Suprapubic skin (tissue), 4 donors: ENCODE data around the gene SLC6A11.

Experiments used
- POLR2A ChIP-seq, 2 donors: fragments of 450-650 bp; IDR thresholded peaks; one replicate each; pipeline ENCODE4 v1.6.1; 2017; ENCODE audit warnings: antibody characterized with exemption in 2 of 2, mild to moderate bottlenecking in 2 of 2, moderate library complexity in 2 of 2
- POLR2AphosphoS5 ChIP-seq, 3 donors: sonication (generic); formaldehyde crosslinking; IDR thresholded peaks; one replicate each; pipeline ENCODE4 v1.6.1; 2017; ENCODE audit warnings: antibody characterized with exemption in 3 of 3
- TF ChIP-seq, protein P1 (sequence below), 2 donors: fragments of 200-600 bp in 1 of 2; fragments of 450-650 bp in 1 of 2; sonication (generic) in 1 of 2; IDR thresholded peaks; one replicate each; pipeline ENCODE4 v1.5.1; 2016 to 2019; ENCODE audit warnings: antibody characterized with exemption in 2 of 2, mild to moderate bottlenecking in 1 of 2, moderate library complexity in 1 of 2

GRCh38 chr3:10775828-10776227 is 40.2 kb upstream of the SLC6A11 start:
- TF ChIP-seq, protein P1, sequence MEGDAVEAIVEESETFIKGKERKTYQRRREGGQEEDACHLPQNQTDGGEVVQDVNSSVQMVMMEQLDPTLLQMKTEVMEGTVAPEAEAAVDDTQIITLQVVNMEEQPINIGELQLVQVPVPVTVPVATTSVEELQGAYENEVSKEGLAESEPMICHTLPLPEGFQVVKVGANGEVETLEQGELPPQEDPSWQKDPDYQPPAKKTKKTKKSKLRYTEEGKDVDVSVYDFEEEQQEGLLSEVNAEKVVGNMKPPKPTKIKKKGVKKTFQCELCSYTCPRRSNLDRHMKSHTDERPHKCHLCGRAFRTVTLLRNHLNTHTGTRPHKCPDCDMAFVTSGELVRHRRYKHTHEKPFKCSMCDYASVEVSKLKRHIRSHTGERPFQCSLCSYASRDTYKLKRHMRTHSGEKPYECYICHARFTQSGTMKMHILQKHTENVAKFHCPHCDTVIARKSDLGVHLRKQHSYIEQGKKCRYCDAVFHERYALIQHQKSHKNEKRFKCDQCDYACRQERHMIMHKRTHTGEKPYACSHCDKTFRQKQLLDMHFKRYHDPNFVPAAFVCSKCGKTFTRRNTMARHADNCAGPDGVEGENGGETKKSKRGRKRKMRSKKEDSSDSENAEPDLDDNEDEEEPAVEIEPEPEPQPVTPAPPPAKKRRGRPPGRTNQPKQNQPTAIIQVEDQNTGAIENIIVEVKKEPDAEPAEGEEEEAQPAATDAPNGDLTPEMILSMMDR (IDR thresholded peaks at IDR 0.05) = no peak
- no peak for TF ChIP-seq POLR2AphosphoS5 (IDR thresholded peaks at IDR 0.05)
- no peak for TF ChIP-seq POLR2A (IDR thresholded peaks at IDR 0.05)
